ENCODE data around the gene SHH.

Gene SHH

GRCh38 chr7:155766966-155767916, 45.0 kb downstream of the SHH start:
- Histone ChIP-seq H3K4me1 (ENCODE audit: control insufficient read depth, insufficient read depth, low read length) (no peaks in the 10 kb centered on the region), H3K9ac (ENCODE audit: low read length) (no peak overlapping the region), H3K36me3 (ENCODE audit: control insufficient read depth, insufficient read depth, low read length, severe bottlenecking) (peaks cover 69% of the 10 kb centered on the region), H3K4me3 (ENCODE audit: low read length) (no peak overlapping the region), H3K27me3 (replicated peaks; ENCODE audit: control insufficient read depth, insufficient read depth, low read length) (no peaks in the 10 kb centered on the region), H3K9me3 (ENCODE audit: control insufficient read depth, low read length) (no peaks in the 10 kb centered on the region)
- DNase-seq (ENCODE audit: low read depth) = no peak

- peaks cover 65% of the 10 kb centered on the region for H3K36me3 ChIP-seq (ENCODE audit: control insufficient read depth, insufficient read depth, low read length, severe bottlenecking)
- no peaks in the 10 kb centered on the region for H3K4me1 ChIP-seq (ENCODE audit: control insufficient read depth, insufficient read depth, low read length)
- no peak overlapping the region for H3K9ac ChIP-seq (ENCODE audit: low read length)
- no peak for DNase-seq (ENCODE audit: low read depth)
- no peak overlapping the region for H3K4me3 ChIP-seq (ENCODE audit: low read length)
- no peaks in the 10 kb centered on the region for H3K27me3 ChIP-seq (replicated peaks; ENCODE audit: control insufficient read depth, insufficient read depth, low read length)
- H3K9me3 ChIP-seq (ENCODE audit: control insufficient read depth, low read length) = no peaks in the 10 kb centered on the region
Observed at GRCh38 chr7:155766386-155766785, 45.9 kb downstream of the SHH start.

GRCh38 chr7:155765458-155765857, 46.8 kb downstream of the SHH start:
- H3K27me3 ChIP-seq (replicated peaks; ENCODE audit: control insufficient read depth, insufficient read depth, low read length) = no peaks in the 10 kb centered on the region
- no peaks in the 10 kb centered on the region for H3K9me3 ChIP-seq (ENCODE audit: control insufficient read depth, low read length)
- H3K4me3 ChIP-seq (ENCODE audit: low read length) = no peak overlapping the region
- no peak for DNase-seq (ENCODE audit: low read depth)
- H3K36me3 ChIP-seq (ENCODE audit: control insufficient read depth, insufficient read depth, low read length, severe bottlenecking) = peaks cover 56% of the 10 kb centered on the region
- peaks cover 3% of the 10 kb centered on the region for H3K4me1 ChIP-seq (ENCODE audit: control insufficient read depth, insufficient read depth, low read length)
- H3K9ac ChIP-seq (ENCODE audit: low read length) = no peak overlapping the region

- Histone ChIP-seq H3K4me3 (ENCODE audit: low read length) (no peak overlapping the region), H3K9me3 (ENCODE audit: control insufficient read depth, low read length) (no peaks in the 10 kb centered on the region), H3K4me1 (ENCODE audit: control insufficient read depth, insufficient read depth, low read length) (peaks cover 3% of the 10 kb centered on the region), H3K27me3 (replicated peaks; ENCODE audit: control insufficient read depth, insufficient read depth, low read length) (no peaks in the 10 kb centered on the region), H3K36me3 (ENCODE audit: control insufficient read depth, insufficient read depth, low read length, severe bottlenecking) (peaks cover 53% of the 10 kb centered on the region), H3K9ac (ENCODE audit: low read length) (no peak overlapping the region)
- DNase-seq (ENCODE audit: low read depth) = no peak
Observed at GRCh38 chr7:155764438-155764793, 47.8 kb downstream of the SHH start.

GRCh38 chr7:155763691-155764437, 48.4 kb downstream of the SHH start:
- no peak overlapping the region for H3K4me3 ChIP-seq (ENCODE audit: low read length)
- H3K4me1 ChIP-seq (ENCODE audit: control insufficient read depth, insufficient read depth, low read length) = peaks cover 3% of the 10 kb centered on the region
- no peaks in the 10 kb centered on the region for H3K27me3 ChIP-seq (replicated peaks; ENCODE audit: control insufficient read depth, insufficient read depth, low read length)
- H3K36me3 ChIP-seq (ENCODE audit: control insufficient read depth, insufficient read depth, low read length, severe bottlenecking) = peaks cover 48% of the 10 kb centered on the region
- peak; percentile 37 for DNase-seq (ENCODE audit: low read depth)
- no peaks in the 10 kb centered on the region for H3K9me3 ChIP-seq (ENCODE audit: control insufficient read depth, low read length)
- H3K9ac ChIP-seq (ENCODE audit: low read length) = no peak overlapping the region

GRCh38 chr7:155763122-155763521, 49.1 kb downstream of the SHH start:
- H3K27me3 ChIP-seq (replicated peaks; ENCODE audit: control insufficient read depth, insufficient read depth, low read length) = no peaks in the 10 kb centered on the region
- no peak overlapping the region for H3K4me3 ChIP-seq (ENCODE audit: low read length)
- H3K36me3 ChIP-seq (ENCODE audit: control insufficient read depth, insufficient read depth, low read length, severe bottlenecking) = peaks cover 46% of the 10 kb centered on the region
- H3K9me3 ChIP-seq (ENCODE audit: control insufficient read depth, low read length) = no peaks in the 10 kb centered on the region
- peaks cover 3% of the 10 kb centered on the region for H3K4me1 ChIP-seq (ENCODE audit: control insufficient read depth, insufficient read depth, low read length)
- no peak overlapping the region for H3K9ac ChIP-seq (ENCODE audit: low read length)
- no peak for DNase-seq (ENCODE audit: low read depth)

GRCh38 chr7:155762655-155763054, 49.6 kb downstream of the SHH start:
- Histone ChIP-seq H3K4me1 (ENCODE audit: control insufficient read depth, insufficient read depth, low read length) (peaks cover 3% of the 10 kb centered on the region), H3K36me3 (ENCODE audit: control insufficient read depth, insufficient read depth, low read length, severe bottlenecking) (peaks cover 41% of the 10 kb centered on the region), H3K4me3 (ENCODE audit: low read length) (no peak overlapping the region), H3K9me3 (ENCODE audit: control insufficient read depth, low read length) (peaks cover 3% of the 10 kb centered on the region), H3K9ac (ENCODE audit: low read length) (no peak overlapping the region), H3K27me3 (replicated peaks; ENCODE audit: control insufficient read depth, insufficient read depth, low read length) (no peaks in the 10 kb centered on the region)
- no peak for DNase-seq (ENCODE audit: low read depth)

GRCh38 chr7:155762036-155762435, 50.2 kb downstream of the SHH start:
- peaks cover 35% of the 10 kb centered on the region for H3K36me3 ChIP-seq (ENCODE audit: control insufficient read depth, insufficient read depth, low read length, severe bottlenecking)
- H3K4me3 ChIP-seq (ENCODE audit: low read length) = no peak overlapping the region
- H3K9me3 ChIP-seq (ENCODE audit: control insufficient read depth, low read length) = peaks cover 5% of the 10 kb centered on the region
- no peaks in the 10 kb centered on the region for H3K27me3 ChIP-seq (replicated peaks; ENCODE audit: control insufficient read depth, insufficient read depth, low read length)
- peaks cover 3% of the 10 kb centered on the region for H3K4me1 ChIP-seq (ENCODE audit: control insufficient read depth, insufficient read depth, low read length)
- H3K9ac ChIP-seq (ENCODE audit: low read length) = no peak overlapping the region
- no peak for DNase-seq (ENCODE audit: low read depth)

- peaks cover 3% of the 10 kb centered on the region for H3K4me1 ChIP-seq (ENCODE audit: control insufficient read depth, insufficient read depth, low read length)
- no peak overlapping the region for H3K4me3 ChIP-seq (ENCODE audit: low read length)
- H3K36me3 ChIP-seq (ENCODE audit: control insufficient read depth, insufficient read depth, low read length, severe bottlenecking) = peaks cover 26% of the 10 kb centered on the region
- peak; percentile 10 for DNase-seq (ENCODE audit: low read depth)
- peaks cover 5% of the 10 kb centered on the region for H3K9me3 ChIP-seq (ENCODE audit: control insufficient read depth, low read length)
- H3K9ac ChIP-seq (ENCODE audit: low read length) = no peak overlapping the region
- H3K27me3 ChIP-seq (replicated peaks; ENCODE audit: control insufficient read depth, insufficient read depth, low read length) = no peaks in the 10 kb centered on the region
Observed at GRCh38 chr7:155761162-155761561, 51.1 kb downstream of the SHH start.

GRCh38 chr7:155759740-155760430, 52.4 kb downstream of the SHH start:
- Histone ChIP-seq H3K4me3 (ENCODE audit: low read length) (no peak overlapping the region), H3K4me1 (ENCODE audit: control insufficient read depth, insufficient read depth, low read length) (peaks cover 3% of the 10 kb centered on the region), H3K36me3 (ENCODE audit: control insufficient read depth, insufficient read depth, low read length, severe bottlenecking) (peaks cover 18% of the 10 kb centered on the region), H3K27me3 (replicated peaks; ENCODE audit: control insufficient read depth, insufficient read depth, low read length) (no peaks in the 10 kb centered on the region), H3K9me3 (ENCODE audit: control insufficient read depth, low read length) (peaks cover 5% of the 10 kb centered on the region), H3K9ac (ENCODE audit: low read length) (no peak overlapping the region)
- DNase-seq (ENCODE audit: low read depth) = no peak

- no peak for DNase-seq (ENCODE audit: low read depth)
- Histone ChIP-seq H3K27me3 (replicated peaks; ENCODE audit: control insufficient read depth, insufficient read depth, low read length) (no peaks in the 10 kb centered on the region), H3K4me1 (ENCODE audit: control insufficient read depth, insufficient read depth, low read length) (peaks cover 9% of the 10 kb centered on the region), H3K9me3 (ENCODE audit: control insufficient read depth, low read length) (peaks cover 5% of the 10 kb centered on the region), H3K36me3 (ENCODE audit: control insufficient read depth, insufficient read depth, low read length, severe bottlenecking) (peaks cover 7% of the 10 kb centered on the region), H3K9ac (ENCODE audit: low read length) (no peak overlapping the region), H3K4me3 (ENCODE audit: low read length) (no peak overlapping the region)
Observed at GRCh38 chr7:155758348-155758747, 53.9 kb downstream of the SHH start.

Measured in adipocyte (in vitro differentiated cells).